Loucy (cell line): Measurements from ENCODE around the gene RAD51B.

Experiments used
- H2AFZ ChIP-seq: fragments of 200-600 bp; sonication (generic); 2 replicates; pipeline ENCODE4 v1.6.0; 2016; ENCODE audit warnings: antibody characterized with exemption, mild to moderate bottlenecking, low read length, moderate library complexity
- H3F3A ChIP-seq: fragments of 200-600 bp; 2 replicates; pipeline ENCODE4 v1.6.0; 2016; ENCODE audit warnings: antibody characterized with exemption, low read depth, mild to moderate bottlenecking
- H3K27me3 ChIP-seq: fragments of 200-600 bp; sonication (generic); 2 replicates; pipeline ENCODE4 v1.6.1; 2014; ENCODE audit warnings: low read length, mild to moderate bottlenecking; ENCODE audit not compliant: insufficient read depth, poor library complexity, severe bottlenecking
- H3K36me3 ChIP-seq: fragments of 200-600 bp; sonication (generic); 2 replicates; pipeline ENCODE4 v1.6.1; 2016; ENCODE audit warnings: low read length; ENCODE audit not compliant: insufficient read depth
- H3K4me1 ChIP-seq: fragments of 200-600 bp; sonication (generic); 2 replicates; pipeline ENCODE4 v1.5.1; 2014; ENCODE audit warnings: low read length, mild to moderate bottlenecking; ENCODE audit not compliant: insufficient read depth, poor library complexity, severe bottlenecking
- H3K4me2 ChIP-seq: fragments of 200-600 bp; sonication (generic); 2 replicates; pipeline ENCODE4 v1.6.0; 2014; ENCODE audit warnings: antibody characterized with exemption, low read length, low read depth, mild to moderate bottlenecking; ENCODE audit not compliant: poor library complexity, severe bottlenecking
- H3K4me3 ChIP-seq: fragments of 200-600 bp; sonication (generic); 2 replicates; pipeline ENCODE4 v1.5.1; 2014; ENCODE audit warnings: low read length, mild to moderate bottlenecking, mixed read lengths; ENCODE audit not compliant: poor library complexity, severe bottlenecking
- H3K79me2 ChIP-seq: fragments of 200-600 bp; sonication (generic); 2 replicates; pipeline ENCODE4 v1.6.1; 2014; ENCODE audit warnings: low read length; ENCODE audit not compliant: insufficient read depth
- H3K9ac ChIP-seq: fragments of 200-600 bp; sonication (generic); 2 replicates; pipeline ENCODE4 v1.6.0; 2014; ENCODE audit warnings: mild to moderate bottlenecking, low read depth, low read length, moderate library complexity; ENCODE audit not compliant: poor library complexity, severe bottlenecking
- H3K9me2 ChIP-seq: fragments of 200-600 bp; sonication (generic); replicated peaks from 2 replicates; pipeline ENCODE4 v1.6.1; 2016; ENCODE audit warnings: low read depth, low read length, mixed read lengths
- H3K9me3 ChIP-seq: fragments of 200-600 bp; sonication (generic); 2 replicates; pipeline ENCODE4 v1.6.1; 2014; ENCODE audit warnings: mild to moderate bottlenecking, antibody characterized with exemption, low read length, low read depth; ENCODE audit not compliant: insufficient read depth
- H4K20me1 ChIP-seq: fragments of 200-600 bp; sonication (generic); 2 replicates; pipeline ENCODE4 v1.6.0; 2014; ENCODE audit warnings: antibody characterized with exemption, low read length, mild to moderate bottlenecking; ENCODE audit not compliant: insufficient read depth, poor library complexity, severe bottlenecking
- CTCF ChIP-seq: fragments of 200-600 bp; sonication (generic); conservative IDR thresholded peaks from 2 replicates; pipeline ENCODE4 v1.5.1; 2014; ENCODE audit warnings: mild to moderate bottlenecking, antibody characterized with exemption, low read length
- EZH2phosphoT487 ChIP-seq: fragments of 200-600 bp; IDR thresholded peaks from 2 replicates; pipeline ENCODE4 v1.6.1; 2018; ENCODE audit warnings: antibody characterized with exemption, mild to moderate bottlenecking, moderate library complexity, borderline replicate concordance

RAD51B gene

GRCh38 chr14:68686724-68687123 is 867.1 kb downstream of the RAD51B start:
- H3K9ac ChIP-seq = no peak overlapping the region
- H4K20me1 ChIP-seq = no peaks in the 10 kb centered on the region
- H3F3A ChIP-seq = peaks cover 9% of the 10 kb centered on the region
- no peaks in the 10 kb centered on the region for H3K36me3 ChIP-seq
- TF ChIP-seq EZH2phosphoT487 (no peak), CTCF (no peak)
- H3K9me3 ChIP-seq = no peaks in the 10 kb centered on the region
- H3K9me2 ChIP-seq = no peaks in the 10 kb centered on the region
- no peak overlapping the region for H2AFZ ChIP-seq
- H3K79me2 ChIP-seq = no peaks in the 10 kb centered on the region
- H3K4me1 ChIP-seq = peaks cover 63% of the 10 kb centered on the region
- H3K4me3 ChIP-seq = no peak overlapping the region
- H3K27me3 ChIP-seq = no peaks in the 10 kb centered on the region
- H3K4me2 ChIP-seq = no peak overlapping the region

- Histone ChIP-seq H3F3A (peaks cover 9% of the 10 kb centered on the region), H3K36me3 (no peaks in the 10 kb centered on the region), H4K20me1 (no peaks in the 10 kb centered on the region), H3K27me3 (no peaks in the 10 kb centered on the region), H3K79me2 (no peaks in the 10 kb centered on the region), H2AFZ (no peak overlapping the region), H3K4me1 (peaks cover 60% of the 10 kb centered on the region), H3K9me2 (no peaks in the 10 kb centered on the region), H3K9ac (no peak overlapping the region), H3K9me3 (no peaks in the 10 kb centered on the region), H3K4me3 (no peak overlapping the region), H3K4me2 (no peak overlapping the region)
- TF ChIP-seq CTCF (no peak), EZH2phosphoT487 (no peak)
Observed at GRCh38 chr14:68687746-68688145, 868.2 kb downstream of the RAD51B start.

- H3K4me1 ChIP-seq = peaks cover 57% of the 10 kb centered on the region
- no peaks in the 10 kb centered on the region for H3K36me3 ChIP-seq
- H3K4me3 ChIP-seq = no peak overlapping the region
- peak overlapping the region; percentile 28 for H3K4me2 ChIP-seq
- peak; percentile 35 for TF ChIP-seq CTCF
- no peak for TF ChIP-seq EZH2phosphoT487
- H2AFZ ChIP-seq = peak overlapping the region; percentile 32; the same call in 1 of the 2 replicates
- no peaks in the 10 kb centered on the region for H3K79me2 ChIP-seq
- no peaks in the 10 kb centered on the region for H4K20me1 ChIP-seq
- H3K9me2 ChIP-seq = no peaks in the 10 kb centered on the region
- peaks cover 9% of the 10 kb centered on the region for H3F3A ChIP-seq
- H3K9me3 ChIP-seq = no peaks in the 10 kb centered on the region
- H3K27me3 ChIP-seq = no peaks in the 10 kb centered on the region
- no peak overlapping the region for H3K9ac ChIP-seq
Observed at GRCh38 chr14:68688872-68689371, 869.3 kb downstream of the RAD51B start.
